Esophagus muscularis mucosa (tissue), 4 donors: ENCODE data around the gene CRIP2.

Source experiments
- CTCF ChIP-seq, 3 experiments: fragments of 200-600 bp in 2 of 3; fragments of 450-650 bp in 1 of 3; sonication (generic) in 2 of 3; IDR thresholded peaks; one replicate each; pipeline ENCODE4 v1.5.1; 2017 to 2019; ENCODE audit warnings: antibody characterized with exemption in 3 of 3, mild to moderate bottlenecking in 2 of 3, moderate library complexity in 1 of 3
- EP300 ChIP-seq: sonication (generic); formaldehyde crosslinking; IDR thresholded peaks from one replicate; pipeline ENCODE4 v1.6.1; 2017; ENCODE audit warnings: antibody characterized with exemption
- POLR2A ChIP-seq: fragments of 450-650 bp; IDR thresholded peaks from one replicate; pipeline ENCODE4 v1.6.1; 2017; ENCODE audit warnings: antibody characterized with exemption, moderate library complexity, mild to moderate bottlenecking, low read depth
- POLR2AphosphoS5 ChIP-seq, 2 donors: sonication (generic); formaldehyde crosslinking; IDR thresholded peaks; one replicate each; pipeline ENCODE4 v1.6.1; 2017; ENCODE audit warnings: antibody characterized with exemption in 2 of 2

GRCh38 chr14:105431256-105431655 lies 43.4 kb upstream of the CRIP2 start:
- no peak for TF ChIP-seq CTCF (IDR thresholded peaks at IDR 0.05)
- no peak for TF ChIP-seq POLR2A
- no peak for TF ChIP-seq POLR2AphosphoS5 (IDR thresholded peaks at IDR 0.05)
- no peak for TF ChIP-seq EP300
